K562 (cell line): Measurements from ENCODE around the gene ADAMTS15. TPM values are rescaled to one million over a fixed set of nuclear protein-coding genes. Genes with fewer than 3 reads are reported as not detected.

ENCODE experiments used
- ATAC-seq: fragments of 200-7000 bp; cut with Tn5 transposase; 3 replicates; pipeline ENCODE4 v1.9.1; 2020; ENCODE audit warnings: moderate library complexity
- BruUV-seq: library from RNA; stranded (reverse); fragments of 400-500 nt; replicated peaks from 2 replicates; lab custom pipeline; 2021; lab: Mats Ljungman, UMichigan
- CTCF ChIA-PET: fragments of 300-600 bp; formaldehyde crosslinking; extraction: SDS; loops from one replicate; lab custom pipeline; 2021; ENCODE audit warnings: low intra/inter-chr PET ratio; lab: Yijun Ruan, JAX
- POLR2A ChIA-PET: fragments of 300-600, 350-650 bp; sonication (Branson Sonifier 250); formaldehyde crosslinking; extraction: SDS; loops from one replicate; lab custom pipeline; 2021; ENCODE audit warnings: antibody characterized with exemption, inconsistent platforms; lab: Yijun Ruan, JAX
- DNase-seq, 4 experiments: peaks; one replicate each; pipeline versions ENCODE4 v3.0.0 to v3.0.0-alpha.2; 2011 to 2018; ENCODE audit warnings: low spot score in 3 of 4, mixed read lengths in 3 of 4; ENCODE audit errors: extremely low read depth in 1 of 4
- FAIRE-seq: peaks from 2 replicates; lab custom pipeline; 2011; peaks lifted over from hg19 to GRCh38; lab: Jason Lieb, UNC
- H2AFZ ChIP-seq: 2 replicates; pipeline ENCODE4 v1.6.0; 2011; ENCODE audit warnings: low read depth, low read length, control low read depth, inconsistent platforms
- H3K27ac ChIP-seq: fragments of 200-600 bp; 3 replicates; pipeline ENCODE4 v1.8.0; 2011; ENCODE audit warnings: low read depth, mild to moderate bottlenecking, control low read depth, inconsistent platforms, low read length, moderate library complexity, mixed read lengths; ENCODE audit errors: extremely low read depth
- H3K27me3 ChIP-seq, 2 experiments: fragments of 300-600 bp in 1 of 2; 2 replicates in 1 of 2; 3 replicates in 1 of 2; pipeline versions ENCODE4 v1.6.0 to v1.8.0; 2011; ENCODE audit warnings: inconsistent platforms in 2 of 2, low read length in 2 of 2, mild to moderate bottlenecking in 1 of 2, mixed read lengths in 1 of 2, moderate library complexity in 1 of 2; ENCODE audit not compliant: control insufficient read depth in 2 of 2, insufficient read depth in 2 of 2
- H3K36me3 ChIP-seq: fragments of 300-600 bp; 3 replicates; pipeline ENCODE4 v1.8.0; 2011; ENCODE audit warnings: mild to moderate bottlenecking, low read length, inconsistent platforms; ENCODE audit not compliant: control insufficient read depth, insufficient read depth
- H3K4me1 ChIP-seq, 2 experiments: fragments of 200-600 bp in 1 of 2; replicated peaks in 1 of 2; 2 replicates in 1 of 2; 3 replicates in 1 of 2; pipeline versions ENCODE4 v1.5.1 to v1.8.0; 2011; ENCODE audit warnings: inconsistent platforms in 2 of 2, low read length in 2 of 2, mild to moderate bottlenecking in 1 of 2, mixed read lengths in 1 of 2, moderate library complexity in 1 of 2; ENCODE audit not compliant: control insufficient read depth in 2 of 2, insufficient read depth in 2 of 2
- H3K4me2 ChIP-seq: 2 replicates; pipeline ENCODE4 v1.6.1; 2011; ENCODE audit warnings: low read length, control low read depth, inconsistent platforms, mixed read lengths; ENCODE audit not compliant: insufficient read depth
- H3K4me3 ChIP-seq: fragments of 200-600 bp; sonication (generic), shearing (Covaris generic); 2 replicates; pipeline ENCODE4 v1.5.1; 2016; ENCODE audit warnings: control low read depth, inconsistent platforms
- H3K79me2 ChIP-seq: fragments of 200-600 bp; 3 replicates; pipeline ENCODE4 v1.8.0; 2011; ENCODE audit warnings: low read length, inconsistent platforms; ENCODE audit not compliant: control insufficient read depth, insufficient read depth
- H3K9ac ChIP-seq, 2 experiments: 2 replicates each; pipeline versions ENCODE4 v1.6.0 to v1.6.1; 2011; ENCODE audit warnings: low read depth in 2 of 2, low read length in 2 of 2, control low read depth in 1 of 2, inconsistent platforms in 1 of 2, mild to moderate bottlenecking in 1 of 2, mixed read lengths in 1 of 2; ENCODE audit not compliant: insufficient read depth in 1 of 2
- H3K9me1 ChIP-seq: one replicate; pipeline ENCODE4 v1.6.0; 2011; ENCODE audit warnings: inconsistent platforms, mild to moderate bottlenecking, low read length, moderate library complexity; ENCODE audit not compliant: control insufficient read depth, insufficient read depth
- H3K9me3 ChIP-seq: replicated peaks from 2 replicates; pipeline ENCODE4 v1.5.1; 2011; ENCODE audit warnings: low read depth, low read length, inconsistent platforms; ENCODE audit not compliant: control insufficient read depth, insufficient read depth
- H4K20me1 ChIP-seq: replicated peaks from 2 replicates; pipeline ENCODE4 v1.6.1; 2011; ENCODE audit warnings: low read length, inconsistent platforms, mixed read lengths; ENCODE audit not compliant: control insufficient read depth, insufficient read depth
- DACH1 ChIP-seq: fragments of 450-650 bp; IDR thresholded peaks from 2 replicates; pipeline ENCODE4 v1.6.1; 2018; ENCODE audit not compliant: partially characterized antibody
- HDAC6 ChIP-seq: IDR thresholded peaks from 2 replicates; pipeline ENCODE4 v1.6.1; 2012; ENCODE audit warnings: low read depth, mild to moderate bottlenecking, control low read depth, inconsistent platforms, low read length, moderate library complexity
- RFX5 ChIP-seq: IDR thresholded peaks from 2 replicates; pipeline ENCODE4 v1.6.1; 2011; ENCODE audit warnings: low read depth, mild to moderate bottlenecking, improper control_type of control experiment, low read length
- TCFL5 ChIP-seq: fragments of 250-450 bp; sonication (Bioruptor Pico); conservative IDR thresholded peaks from 2 replicates; pipeline ENCODE4 v1.6.1; 2021; ENCODE audit warnings: mild to moderate bottlenecking, moderate library complexity, matching md5 sums
- ZNF143 ChIP-seq: sonication (generic); formaldehyde crosslinking; IDR thresholded peaks from 2 replicates; pipeline ENCODE4 v1.9.0; 2022; ENCODE audit warnings: mild to moderate bottlenecking, missing genetic modification reagents
- ZNF507 ChIP-seq: conservative IDR thresholded peaks from 2 replicates; pipeline ENCODE4 v1.6.1; 2017; ENCODE audit warnings: missing genetic modification characterization, missing compliant biosample characterization
- WGBS: fragments of 100-300 bp; shearing (Covaris generic); methylation state at CpG from one replicate; pipeline ENCODE4 v1.1.6; 2016; ENCODE audit warnings: low coverage, mixed read lengths; ENCODE audit not compliant: insufficient coverage; ENCODE audit errors: missing lambda C conversion rate; 5-methylcytosine and 5-hydroxymethylcytosine counted together
- in situ Hi-C: fragments of 300-500 bp; cut with MboI; formaldehyde crosslinking; loops from 4 replicates; pipeline ENCODE4 v1.15.0; 2018; ENCODE audit warnings: inconsistent platforms, mixed read lengths
- intact Hi-C: fragments of 100-400 bp; cut with micrococcal nuclease; formaldehyde crosslinking; loops from 2 replicates; pipeline ENCODE4 v1.14.2; 2022
- polyA plus RNA-seq, 8 experiments: library from polyadenylated mRNA; depleted of rRNA in 4 of 8; stranded (reverse) in 5 of 8; unstranded in 3 of 8; fragments of >200 nt; fragmentation: Nextera tagmentation in 2 of 8; fragmentation: Illumina TruSeq in 1 of 8; extraction: Ambion mirVana in 2 of 8; extraction: Trizol in 1 of 8; gene quantifications; 2 replicates each; pipeline versions ENCODE4 v1.2.1 to v1.2.3, GENCODE V29; 2011 to 2014; ENCODE audit warnings: inconsistent platforms in 1 of 8, missing spikeins in 1 of 8
- total RNA-seq, 7 experiments: library from RNA; depleted of rRNA in 6 of 7; stranded (reverse); fragments of >200 nt in 6 of 7; fragmentation: Illumina TruSeq in 2 of 7; extraction: Trizol in 2 of 7; gene quantifications; 2 replicates each; pipeline versions ENCODE4 v1.2.1 to v1.2.3, GENCODE V29; 2011 to 2021; ENCODE audit warnings: low replicate concordance in 1 of 7
- TF ChIP-seq, protein P1 (sequence below), 2 experiments: fragments of 250-450 bp in 1 of 2; fragments of 450-650 bp in 1 of 2; sonication (Bioruptor Pico) in 1 of 2; IDR thresholded peaks; 2 replicates each; pipeline versions ENCODE4 v1.6.1 to v1.8.0; 2016 to 2021; ENCODE audit warnings: mild to moderate bottlenecking in 2 of 2, moderate library complexity in 2 of 2, missing compliant biosample characterization in 1 of 2, missing genetic modification characterization in 1 of 2

Gene ADAMTS15
- total and polyA plus RNA-seq, 9 of the 15 experiments (the other 6 are each of a cell fraction or from before 2014, with no cell fraction given): 0.04 TPM; not detected in 8

DNA sequence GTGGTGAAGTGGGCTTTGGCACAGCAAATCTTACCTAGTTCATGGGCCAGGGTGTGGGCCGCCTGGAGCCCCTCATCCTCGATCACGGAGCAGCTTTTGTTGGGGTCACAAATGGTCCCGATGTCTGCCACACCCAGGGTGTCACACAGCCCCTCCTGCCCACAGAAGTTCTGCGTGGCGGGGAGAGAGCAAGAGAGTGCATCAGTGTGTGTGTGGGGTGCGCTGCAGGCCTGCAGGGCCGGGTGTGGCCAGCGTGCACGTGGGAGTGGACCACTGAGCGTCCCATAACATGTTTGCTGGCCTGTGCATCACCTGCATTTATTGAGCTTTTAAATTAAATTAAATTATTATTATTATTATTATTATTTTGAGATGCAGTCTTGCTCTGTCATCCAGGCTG lies 31.5 kb upstream of the ADAMTS15 start (continued):
- TF ChIP-seq ZNF507 (tag) (no peak), TCFL5 (no peak)
- TF ChIP-seq, all 486 proteins: peak for 0

DNA sequence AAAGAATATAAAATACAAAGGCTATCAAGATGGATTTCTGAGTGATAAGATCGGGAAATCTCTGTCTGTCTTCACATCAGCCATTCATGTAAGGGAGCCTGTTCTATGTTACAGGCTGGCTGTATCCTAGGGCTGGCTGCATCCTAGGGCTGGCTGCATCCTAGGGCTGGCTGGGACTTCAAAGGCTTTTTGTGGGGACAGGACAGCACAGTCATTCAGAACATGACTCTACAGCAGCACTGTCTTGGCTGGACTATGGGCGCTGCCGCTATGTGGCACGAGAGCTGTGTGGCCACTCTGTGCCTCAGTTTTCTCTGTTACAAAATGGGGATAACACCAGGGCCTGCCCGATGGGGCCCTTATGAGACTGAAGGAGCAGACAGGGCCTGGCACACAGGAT lies 30.2 kb upstream of the ADAMTS15 start:
- Histone ChIP-seq H3K9me1 (no peaks in the 10 kb centered on the region), H3K4me2 (no peak overlapping the region), H3K27me3 (peaks cover 58 to 91% of the 10 kb centered on the region in 2 experiments), H3K4me3 (no peak overlapping the region), H3K79me2 (no peaks in the 10 kb centered on the region), H3K36me3 (no peaks in the 10 kb centered on the region), H3K9ac (no peak overlapping the region), H3K27ac (no peak overlapping the region), H2AFZ (no peak overlapping the region), H4K20me1 (peaks cover 11% of the 10 kb centered on the region; the same call in 1 of the 2 replicates), H3K4me1 (peaks cover 0 to 7% of the 10 kb centered on the region in 2 experiments; a peak in 1 of 5 replicates), H3K9me3 (no peaks in the 10 kb centered on the region)
- WGBS: 1% methylated on average over 5 of the region's 5 CpGs
- POLR2A ChIA-PET: no interaction called here
- in situ Hi-C loops: no loop called here
- FAIRE-seq (no peak), DNase-seq (no peak), ATAC-seq (no peak)
- BruUV-seq: no TSS peak
- CTCF ChIA-PET: no interaction called here
- no peak for TF ChIP-seq HDAC6
- TF ChIP-seq RFX5: no peak
- TF ChIP-seq, protein P1, sequence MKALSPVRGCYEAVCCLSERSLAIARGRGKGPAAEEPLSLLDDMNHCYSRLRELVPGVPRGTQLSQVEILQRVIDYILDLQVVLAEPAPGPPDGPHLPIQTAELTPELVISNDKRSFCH (CRISPR knock-in tag; IDR thresholded peaks at IDR 0.05): no peak
- TF ChIP-seq, protein P1 (tag; IDR thresholded peaks at IDR 0.05): no peak
- TF ChIP-seq ZNF143 (CRISPR knock-in tag): no peak
- no peak for TF ChIP-seq DACH1
- intact Hi-C loops: no loop called here
